OCI-LY7 (cell line): ENCODE measurements around the gene OR2AE1. TPM values are rescaled to one million over a fixed set of nuclear protein-coding genes. Genes with fewer than 3 reads are reported as not detected.

Source experiments
- BruUV-seq: library from RNA; stranded (reverse); fragments of 400-500 nt; replicated peaks from 2 replicates; lab custom pipeline; 2021; lab: Mats Ljungman, UMichigan
- CTCF ChIA-PET: fragments of 300-600 bp; sonication (Branson Sonifier 250); formaldehyde crosslinking; loops from one replicate; lab custom pipeline; 2022; ENCODE audit warnings: antibody characterized with exemption; ENCODE audit not compliant: unreplicated experiment; lab: Charles Lee
- POLR2A ChIA-PET: fragments of 300-600 bp; sonication (Branson Sonifier 250); formaldehyde crosslinking; loops from one replicate; lab custom pipeline; 2022; ENCODE audit warnings: antibody characterized with exemption; lab: Charles Lee
- DNase-seq: peaks from one replicate; pipeline ENCODE4 v3.0.0-alpha.2; 2015; ENCODE audit warnings: low spot score
- H2AFZ ChIP-seq: fragments of 200-600 bp; sonication (generic), shearing (Covaris generic); 2 replicates; pipeline ENCODE4 v1.6.1; 2014; ENCODE audit warnings: mild to moderate bottlenecking, antibody characterized with exemption, low read length, moderate library complexity
- H3K27ac ChIP-seq: fragments of 200-600 bp; sonication (generic); 2 replicates; pipeline ENCODE4 v1.5.1; 2014; ENCODE audit warnings: mixed run types, low read depth, mild to moderate bottlenecking, moderate library complexity, low read length, inconsistent platforms; ENCODE audit not compliant: poor library complexity, severe bottlenecking
- H3K36me3 ChIP-seq: fragments of 200-600 bp; sonication (generic); 2 replicates; pipeline ENCODE4 v1.6.1; 2014; ENCODE audit warnings: mild to moderate bottlenecking, antibody characterized with exemption, low read length, moderate library complexity, mixed read lengths; ENCODE audit not compliant: insufficient read depth
- H3K4me1 ChIP-seq: fragments of 200-600 bp; sonication (generic); 2 replicates; pipeline ENCODE4 v1.5.1; 2014; ENCODE audit warnings: mild to moderate bottlenecking, low read length; ENCODE audit not compliant: insufficient read depth, poor library complexity, severe bottlenecking
- H3K4me2 ChIP-seq: fragments of 200-600 bp; sonication (generic); 2 replicates; pipeline ENCODE4 v1.6.1; 2014; ENCODE audit warnings: mild to moderate bottlenecking, low read length
- H3K4me3 ChIP-seq: fragments of 200-600 bp; sonication (generic); 2 replicates; pipeline ENCODE4 v1.5.1; 2014; ENCODE audit warnings: mild to moderate bottlenecking, low read depth, low read length; ENCODE audit not compliant: poor library complexity, severe bottlenecking
- H3K79me2 ChIP-seq: fragments of 200-600 bp; sonication (generic); 2 replicates; pipeline ENCODE4 v1.6.1; 2016; ENCODE audit warnings: low read depth, mild to moderate bottlenecking, low read length, moderate library complexity, mixed read lengths; ENCODE audit not compliant: insufficient read depth
- H3K9me2 ChIP-seq: fragments of 200-600 bp; sonication (generic); 2 replicates; pipeline ENCODE4 v1.6.1; 2016; ENCODE audit warnings: mild to moderate bottlenecking, low read length, mixed read lengths; ENCODE audit not compliant: insufficient read depth
- H3K9me3 ChIP-seq: fragments of 200-600 bp; sonication (generic); 2 replicates; pipeline ENCODE4 v1.6.1; 2014; ENCODE audit warnings: mild to moderate bottlenecking, mixed run types, low read length, mixed read lengths
- H4K20me1 ChIP-seq: fragments of 200-600 bp; sonication (generic); 2 replicates; pipeline ENCODE4 v1.6.1; 2014; ENCODE audit warnings: mild to moderate bottlenecking, antibody characterized with exemption, low read length, moderate library complexity, mixed read lengths; ENCODE audit not compliant: insufficient read depth
- CTCF ChIP-seq: fragments of 200-600 bp; sonication (generic); conservative IDR thresholded peaks from 2 replicates; pipeline ENCODE4 v1.5.1; 2014; ENCODE audit warnings: mild to moderate bottlenecking, antibody characterized with exemption, low read length, moderate library complexity, mixed read lengths
- EZH2phosphoT487 ChIP-seq: fragments of 200-600 bp; sonication (generic); IDR thresholded peaks from 2 replicates; pipeline ENCODE4 v1.6.1; 2018; ENCODE audit warnings: low read depth, borderline replicate concordance, mild to moderate bottlenecking, mixed run types, antibody characterized with exemption, low read length, moderate library complexity, mixed read lengths
- intact Hi-C: fragments of 100-400 bp; cut with micrococcal nuclease; formaldehyde crosslinking; loops from one replicate; pipeline ENCODE4 v1.10.0; 2022; ENCODE audit not compliant: unreplicated experiment
- total RNA-seq, 2 experiments: library from RNA; depleted of rRNA in 1 of 2; stranded (reverse); fragments of >200 nt in 1 of 2; shearing (Covaris generic) in 1 of 2; gene quantifications; 2 replicates each; pipeline ENCODE4 v1.2.3, GENCODE V29; 2014 to 2022

The OR2AE1 gene
- total RNA-seq, 2 experiments from 2014 or later: not detected

GRCh38 chr7:99831595-99831994 lies 45.2 kb downstream of the OR2AE1 start:
- no peak overlapping the region for H3K27ac ChIP-seq
- ChIA-PET CTCF (no interaction called here), POLR2A (interaction anchor here (0.6 kb wide), 1 partner anchor 925 kb away, joined by 4 read pairs; no protein-coding TSS in a partner anchor)
- DNase-seq: no peak
- H3K9me2 ChIP-seq: no peaks in the 10 kb centered on the region
- no peaks in the 10 kb centered on the region for H4K20me1 ChIP-seq
- no peaks in the 10 kb centered on the region for H3K79me2 ChIP-seq
- no peak overlapping the region for H3K4me3 ChIP-seq
- no peaks in the 10 kb centered on the region for H3K4me1 ChIP-seq
- intact Hi-C loops: no loop called here
- H2AFZ ChIP-seq: no peak overlapping the region
- H3K36me3 ChIP-seq: no peaks in the 10 kb centered on the region
- no peak overlapping the region for H3K4me2 ChIP-seq
- TF ChIP-seq EZH2phosphoT487: no peak
- TF ChIP-seq CTCF: no peak
- H3K9me3 ChIP-seq: no peaks in the 10 kb centered on the region
- no TSS peak for BruUV-seq

GRCh38 chr7:99829524-99830160 lies 47.2 kb downstream of the OR2AE1 start:
- H3K36me3 ChIP-seq: no peaks in the 10 kb centered on the region
- no peak overlapping the region for H3K4me3 ChIP-seq
- no peak overlapping the region for H3K27ac ChIP-seq
- BruUV-seq: no TSS peak
- intact Hi-C loops: no loop called here
- DNase-seq: no peak
- H2AFZ ChIP-seq: no peak overlapping the region
- H3K79me2 ChIP-seq: no peaks in the 10 kb centered on the region
- ChIA-PET POLR2A (interaction anchor here (1.1 to 1.6 kb wide), 3 partner anchors 10 to 86 kb away, joined by 3 to 4 read pairs (median 3); no protein-coding TSS in a partner anchor), CTCF (no interaction called here)
- H4K20me1 ChIP-seq: no peaks in the 10 kb centered on the region
- no peaks in the 10 kb centered on the region for H3K9me3 ChIP-seq
- no peaks in the 10 kb centered on the region for H3K9me2 ChIP-seq
- TF ChIP-seq CTCF: no peak
- TF ChIP-seq EZH2phosphoT487: no peak
- H3K4me2 ChIP-seq: no peak overlapping the region
- H3K4me1 ChIP-seq: no peaks in the 10 kb centered on the region

GRCh38 chr7:99828811-99829210 lies 48.0 kb downstream of the OR2AE1 start:
- no TSS peak for BruUV-seq

More at GRCh38 chr7:99828811-99829210, 48.0 kb downstream of the OR2AE1 start:
- Histone ChIP-seq H3K79me2 (no peaks in the 10 kb centered on the region), H3K4me2 (no peak overlapping the region), H2AFZ (no peak overlapping the region), H4K20me1 (no peaks in the 10 kb centered on the region), H3K36me3 (no peaks in the 10 kb centered on the region), H3K9me2 (no peaks in the 10 kb centered on the region), H3K4me3 (no peak overlapping the region), H3K4me1 (no peaks in the 10 kb centered on the region), H3K27ac (no peak overlapping the region), H3K9me3 (no peaks in the 10 kb centered on the region)
- POLR2A ChIA-PET: interaction anchor here (1.6 kb wide), 1 partner anchor 10 kb away, joined by 4 read pairs; no protein-coding TSS in a partner anchor
- no peak for DNase-seq
- intact Hi-C loops: no loop called here
- CTCF ChIA-PET: no interaction called here
- TF ChIP-seq EZH2phosphoT487 (no peak), CTCF (no peak)
